ENCODE data around the gene NMB. TPM values are rescaled to one million over a fixed set of nuclear protein-coding genes. Genes with fewer than 3 reads are reported as not detected.

The NMB gene
- total and polyA plus RNA-seq, 2 donors (not counting 1 experiment from before 2014, with no cell fraction given) = 1.5 to 3.6 TPM

- Histone ChIP-seq H3K27me3 (ENCODE audit: control insufficient read depth, insufficient read depth, low read length) (no peaks in the 10 kb centered on the region), H3K36me3 (ENCODE audit: control insufficient read depth, insufficient read depth, low read length) (no peaks in the 10 kb centered on the region), H3K9me3 (ENCODE audit: control insufficient read depth, insufficient read depth, low read depth, low read length) (no peaks in the 10 kb centered on the region), H3K9ac (ENCODE audit: insufficient read depth, low read length) (no peak overlapping the region), H3K4me3 (replicated peaks in 1 of 4; ENCODE audit: control extremely low read depth in 1 of 4, insufficient read depth in 1 of 4, low read depth in 3 of 4, low read length in 4 of 4) (no peak overlapping the region), H3K4me2 (ENCODE audit: extremely low read depth, insufficient read depth, low read length) (no peak overlapping the region), H2AFZ (ENCODE audit: low read length) (no peak overlapping the region), H3K4me1 (ENCODE audit: control insufficient read depth, extremely low read depth, insufficient read depth, low read length) (no peaks in the 10 kb centered on the region), H3K27ac (ENCODE audit: insufficient read depth, low read length) (no peak overlapping the region), H3K79me2 (ENCODE audit: control insufficient read depth, insufficient read depth, low read length) (no peaks in the 10 kb centered on the region), H4K20me1 (ENCODE audit: control insufficient read depth, extremely low read depth, insufficient read depth, low read length) (no peaks in the 10 kb centered on the region)
- no peak for DNase-seq (ENCODE audit: low read depth in 2 of 2)
- TF ChIP-seq EZH2 (IDR thresholded peaks at IDR 0.05; ENCODE audit: low read length, missing control alignments) = no peak
- no peak for TF ChIP-seq CTCF (conservative IDR thresholded peaks at IDR 0.05 in 1 of 2, IDR thresholded peaks at IDR 0.05 in 1 of 2; ENCODE audit: low read depth in 1 of 2, low read length in 2 of 2)
Observed at GRCh38 chr15:84609818-84610525, 48.0 kb downstream of the NMB start.

GRCh38 chr15:84608707-84609284 lies 49.2 kb downstream of the NMB start:
- H4K20me1 ChIP-seq (ENCODE audit: control insufficient read depth, extremely low read depth, insufficient read depth, low read length) = no peaks in the 10 kb centered on the region
- no peaks in the 10 kb centered on the region for H3K4me1 ChIP-seq (ENCODE audit: control insufficient read depth, extremely low read depth, insufficient read depth, low read length)
- H2AFZ ChIP-seq (ENCODE audit: low read length) = no peak overlapping the region
- no peak for DNase-seq (ENCODE audit: low read depth in 2 of 2)
- no peak overlapping the region for H3K4me2 ChIP-seq (ENCODE audit: extremely low read depth, insufficient read depth, low read length)
- H3K27me3 ChIP-seq (ENCODE audit: control insufficient read depth, insufficient read depth, low read length) = no peaks in the 10 kb centered on the region
- no peak overlapping the region for H3K9ac ChIP-seq (ENCODE audit: insufficient read depth, low read length)
- no peak for TF ChIP-seq CTCF (conservative IDR thresholded peaks at IDR 0.05 in 1 of 2, IDR thresholded peaks at IDR 0.05 in 1 of 2; ENCODE audit: low read depth in 1 of 2, low read length in 2 of 2)
- TF ChIP-seq EZH2 (IDR thresholded peaks at IDR 0.05; ENCODE audit: low read length, missing control alignments) = no peak
- no peak overlapping the region for H3K27ac ChIP-seq (ENCODE audit: insufficient read depth, low read length)
- H3K36me3 ChIP-seq (ENCODE audit: control insufficient read depth, insufficient read depth, low read length) = no peaks in the 10 kb centered on the region
- H3K4me3 ChIP-seq (replicated peaks in 1 of 4; ENCODE audit: control extremely low read depth in 1 of 4, insufficient read depth in 1 of 4, low read depth in 3 of 4, low read length in 4 of 4) = no peak overlapping the region
- no peaks in the 10 kb centered on the region for H3K9me3 ChIP-seq (ENCODE audit: control insufficient read depth, insufficient read depth, low read depth, low read length)
- no peaks in the 10 kb centered on the region for H3K79me2 ChIP-seq (ENCODE audit: control insufficient read depth, insufficient read depth, low read length)

- H3K79me2 ChIP-seq (ENCODE audit: control insufficient read depth, insufficient read depth, low read length) = no peaks in the 10 kb centered on the region
- H4K20me1 ChIP-seq (ENCODE audit: control insufficient read depth, extremely low read depth, insufficient read depth, low read length) = no peaks in the 10 kb centered on the region
Observed at GRCh38 chr15:84606653-84607120, 51.3 kb downstream of the NMB start.

More at GRCh38 chr15:84606653-84607120, 51.3 kb downstream of the NMB start:
- DNase-seq (ENCODE audit: low read depth in 2 of 2) = no peak
- Histone ChIP-seq H3K4me3 (replicated peaks in 1 of 4; ENCODE audit: control extremely low read depth in 1 of 4, insufficient read depth in 1 of 4, low read depth in 3 of 4, low read length in 4 of 4) (no peak overlapping the region), H3K27me3 (ENCODE audit: control insufficient read depth, insufficient read depth, low read length) (no peaks in the 10 kb centered on the region), H3K4me2 (ENCODE audit: extremely low read depth, insufficient read depth, low read length) (no peak overlapping the region), H2AFZ (ENCODE audit: low read length) (no peak overlapping the region), H3K4me1 (ENCODE audit: control insufficient read depth, extremely low read depth, insufficient read depth, low read length) (no peaks in the 10 kb centered on the region), H3K36me3 (ENCODE audit: control insufficient read depth, insufficient read depth, low read length) (no peaks in the 10 kb centered on the region), H3K9me3 (ENCODE audit: control insufficient read depth, insufficient read depth, low read depth, low read length) (no peaks in the 10 kb centered on the region), H3K9ac (ENCODE audit: insufficient read depth, low read length) (no peak overlapping the region), H3K27ac (ENCODE audit: insufficient read depth, low read length) (no peak overlapping the region)
- TF ChIP-seq EZH2 (IDR thresholded peaks at IDR 0.05; ENCODE audit: low read length, missing control alignments) (no peak), CTCF (conservative IDR thresholded peaks at IDR 0.05 in 1 of 2, IDR thresholded peaks at IDR 0.05 in 1 of 2; ENCODE audit: low read depth in 1 of 2, low read length in 2 of 2) (no peak)

Measured in fibroblast of lung (primary cell).